Mucosa of descending colon (tissue), 3 donors: ENCODE results near the gene SBF2. TPM values are rescaled to one million over a fixed set of nuclear protein-coding genes. Genes with fewer than 3 reads are reported as not detected.

Experiments
- ATAC-seq: fragments of 200-7000 bp; cut with Tn5 transposase; one replicate; pipeline ENCODE4 v1.9.1; 2020; ENCODE audit warnings: mild to moderate bottlenecking, moderate library complexity
- DNase-seq, 3 donors: peaks; one replicate each; pipeline ENCODE4 v3.0.0-alpha.2; 2020
- H3K36me3 ChIP-seq: fragments of 200-600 bp; one replicate; pipeline ENCODE4 v1.8.0; 2021; ENCODE audit warnings: low read depth, mild to moderate bottlenecking
- H3K4me1 ChIP-seq: fragments of 200-600 bp; one replicate; pipeline ENCODE4 v1.8.0; 2021; ENCODE audit warnings: low read depth, mild to moderate bottlenecking
- H3K4me3 ChIP-seq: fragments of 200-600 bp; one replicate; pipeline ENCODE4 v1.8.0; 2021; ENCODE audit warnings: mild to moderate bottlenecking
- H3K9me3 ChIP-seq: fragments of 200-600 bp; one replicate; pipeline ENCODE4 v1.8.0; 2021; ENCODE audit warnings: mild to moderate bottlenecking
- CTCF ChIP-seq: fragments of 200-600 bp; IDR thresholded peaks from one replicate; pipeline ENCODE4 v1.8.0; 2022; ENCODE audit warnings: antibody characterized with exemption, mild to moderate bottlenecking
- intact Hi-C, 2 donors: fragments of 100-400 bp; cut with DNase I in 1 of 2; cut with micrococcal nuclease in 1 of 2; formaldehyde crosslinking; loops; one replicate each; pipeline versions ENCODE4 v1.11.0 to v1.11.1; 2022; cut with DNase I, micrococcal nuclease
- total RNA-seq, 3 donors: library from RNA; stranded (reverse); fragmentation: NEBNext Ultra II Directional in 2 of 3; extraction: Animal tissue kit (Norgen Biotek cat#: 25700) in 2 of 3; gene quantifications; one replicate each; pipeline versions ENCODE4 v1.2.1 to v1.2.4, GENCODE V29; 2021 to 2023
- donor health status: DM: no; HTN: no; CAD: no; lungs with moderate emphysema.
- donor health status: DM: no; HTN: no; CAD: no.
- donor health status: DM: no; HTN: yes; CAD: no.

SBF2 gene
- total RNA-seq, 3 donors from 2014 or later = 35.2 to 60.3 (median 48.2) TPM

- no peaks in the 10 kb centered on the region for H3K36me3 ChIP-seq
- DNase-seq (peak in 2 of 3 donors; percentile 39 to 81), ATAC-seq (peak; percentile 93)
- no peaks in the 10 kb centered on the region for H3K9me3 ChIP-seq
- peak; percentile 49 for TF ChIP-seq CTCF
- H3K4me3 ChIP-seq = no peak overlapping the region
- intact Hi-C loops = loop anchor here in 1 of 2 donors (10.0 kb wide), 1 partner anchor 113 kb away; no protein-coding TSS in a partner anchor
- no peaks in the 10 kb centered on the region for H3K4me1 ChIP-seq
These were observed 431.9 kb downstream of the SBF2 start for GRCh38 chr11:9861860-9862725.

GRCh38 chr11:9859554-9860305 lies 434.3 kb downstream of the SBF2 start:
- TF ChIP-seq CTCF = no peak
- H3K4me3 ChIP-seq = no peak overlapping the region
- DNase-seq (no peak), ATAC-seq (no peak)
- intact Hi-C loops = loop anchor here in 1 of 2 donors (10.0 kb wide), 1 partner anchor 115 kb away; no protein-coding TSS in a partner anchor
- no peaks in the 10 kb centered on the region for H3K4me1 ChIP-seq
- no peaks in the 10 kb centered on the region for H3K36me3 ChIP-seq
- no peaks in the 10 kb centered on the region for H3K9me3 ChIP-seq

GRCh38 chr11:9858822-9859221 lies 435.2 kb downstream of the SBF2 start:
- Histone ChIP-seq H3K36me3 (no peaks in the 10 kb centered on the region), H3K4me1 (no peaks in the 10 kb centered on the region), H3K4me3 (no peak overlapping the region), H3K9me3 (no peaks in the 10 kb centered on the region)
- ATAC-seq (no peak), DNase-seq (no peak)
- no peak for TF ChIP-seq CTCF
- intact Hi-C loops = no loop called here

DNA sequence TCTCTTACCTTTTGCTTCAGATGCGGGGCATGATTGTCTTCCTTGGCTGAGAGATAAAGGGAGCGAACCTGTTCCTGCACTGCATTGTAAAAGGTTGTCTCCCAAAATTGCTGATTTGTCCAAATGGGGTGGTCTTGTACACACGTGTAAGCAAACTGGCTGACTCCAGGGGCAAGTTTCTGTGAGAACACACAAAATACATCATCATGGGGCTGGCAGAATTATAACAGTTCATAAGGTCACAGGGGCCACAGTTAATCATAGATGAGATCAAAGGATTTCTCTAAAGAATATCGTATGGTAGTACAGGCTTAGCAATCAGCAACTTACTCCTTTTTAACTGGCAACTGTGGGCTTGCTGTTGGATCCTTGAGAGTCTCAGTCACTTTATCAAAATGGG lies 435.8 kb downstream of the SBF2 start:
- H3K36me3 ChIP-seq = no peaks in the 10 kb centered on the region
- TF ChIP-seq CTCF = no peak

DNA sequence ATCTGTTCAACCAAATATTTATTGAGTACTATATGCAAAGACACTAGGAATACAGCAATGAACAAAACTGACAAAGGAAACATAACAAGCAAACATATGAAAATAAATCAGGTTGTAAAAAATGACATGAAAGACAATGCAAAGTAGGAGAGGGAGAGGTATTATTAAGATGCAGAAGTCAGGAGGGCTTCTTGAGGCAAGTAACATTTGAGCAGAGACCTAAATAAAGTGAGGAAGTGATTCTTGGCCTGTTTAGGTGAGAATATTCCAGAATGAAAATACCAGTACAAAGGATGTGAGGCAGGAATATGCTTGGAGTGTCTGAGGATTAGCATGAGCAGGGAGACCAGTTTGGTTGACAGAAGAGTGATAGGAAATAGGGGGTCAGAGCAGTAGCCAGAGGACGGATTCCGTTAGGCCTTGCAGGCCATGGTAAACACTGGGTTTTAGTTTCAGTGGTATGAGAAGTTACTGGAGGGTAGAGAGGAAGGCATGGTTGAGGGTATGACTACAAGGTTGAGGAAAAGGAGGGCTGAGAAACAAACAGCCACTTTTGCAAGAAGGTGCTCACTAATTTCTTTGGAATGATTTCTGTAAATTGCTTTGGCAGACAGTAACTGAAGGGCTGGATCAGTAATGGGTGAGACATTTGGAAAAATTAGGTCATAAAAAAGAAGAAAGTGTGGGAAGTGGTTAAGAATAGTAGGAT lies 438.3 kb downstream of the SBF2 start:
- Histone ChIP-seq H3K9me3 (no peaks in the 10 kb centered on the region), H3K36me3 (no peaks in the 10 kb centered on the region), H3K4me3 (no peak overlapping the region), H3K4me1 (no peaks in the 10 kb centered on the region)
- no peak for TF ChIP-seq CTCF
- intact Hi-C loops = no loop called here
- ATAC-seq (no peak), DNase-seq (no peak)

More for the DNA sequence above, 435.8 kb downstream of the SBF2 start:
- no peak overlapping the region for H3K4me3 ChIP-seq
- intact Hi-C loops = no loop called here
- no peaks in the 10 kb centered on the region for H3K9me3 ChIP-seq
- no peak for DNase-seq
- no peak for ATAC-seq
- H3K4me1 ChIP-seq = no peaks in the 10 kb centered on the region
